KMS-11 (cell line): ENCODE measurements around the gene MIER3.

ENCODE experiments used
- H2AFZ ChIP-seq: fragments of 200-600 bp; sonication (generic); 2 replicates; pipeline ENCODE4 v1.6.1; 2016; ENCODE audit warnings: antibody characterized with exemption, mixed run types, low read depth
- H3K27ac ChIP-seq: fragments of 200-600 bp; sonication (generic); 2 replicates; pipeline ENCODE4 v1.6.1; 2016; ENCODE audit warnings: mild to moderate bottlenecking, mixed run types
- H3K27me3 ChIP-seq: fragments of 200-600 bp; sonication (generic); 2 replicates; pipeline ENCODE4 v1.6.1; 2017; ENCODE audit warnings: mild to moderate bottlenecking, low read depth, mixed run types, moderate library complexity; ENCODE audit not compliant: insufficient read depth
- H3K36me3 ChIP-seq: fragments of 200-600 bp; sonication (generic); 2 replicates; pipeline ENCODE4 v1.6.1; 2017; ENCODE audit warnings: mild to moderate bottlenecking, mixed run types; ENCODE audit not compliant: insufficient read depth
- H3K4me1 ChIP-seq: fragments of 200-600 bp; sonication (generic); 2 replicates; pipeline ENCODE4 v1.6.1; 2016; ENCODE audit warnings: mild to moderate bottlenecking, low read depth, mixed run types; ENCODE audit not compliant: poor library complexity, severe bottlenecking
- H3K4me2 ChIP-seq: fragments of 200-600 bp; sonication (generic); 2 replicates; pipeline ENCODE4 v1.7.0; 2016; ENCODE audit warnings: mild to moderate bottlenecking, mixed run types
- H3K4me3 ChIP-seq: fragments of 200-600 bp; sonication (generic); IDR thresholded peaks from 2 replicates; pipeline ENCODE4 v1.6.1; 2017; ENCODE audit warnings: low read depth, low read length, mixed read lengths; ENCODE audit not compliant: insufficient read depth
- H3K79me2 ChIP-seq: fragments of 200-600 bp; sonication (generic); 2 replicates; pipeline ENCODE4 v1.6.1; 2016; ENCODE audit warnings: low read depth, mixed run types; ENCODE audit not compliant: insufficient read depth
- H3K9ac ChIP-seq: fragments of 200-600 bp; sonication (generic); 2 replicates; pipeline ENCODE4 v1.6.1; 2016; ENCODE audit warnings: mild to moderate bottlenecking, mixed run types
- H4K20me1 ChIP-seq: fragments of 200-600 bp; sonication (generic); 2 replicates; pipeline ENCODE4 v1.6.1; 2016; ENCODE audit warnings: mild to moderate bottlenecking, mixed run types; ENCODE audit not compliant: insufficient read depth
- TF ChIP-seq, protein P1 (sequence below): fragments of 200-600 bp; sonication (generic); conservative IDR thresholded peaks from 2 replicates; pipeline ENCODE4 v1.6.1; 2017; ENCODE audit warnings: low read depth, mild to moderate bottlenecking, antibody characterized with exemption, low read length, moderate library complexity, mixed read lengths

MIER3 gene

DNA sequence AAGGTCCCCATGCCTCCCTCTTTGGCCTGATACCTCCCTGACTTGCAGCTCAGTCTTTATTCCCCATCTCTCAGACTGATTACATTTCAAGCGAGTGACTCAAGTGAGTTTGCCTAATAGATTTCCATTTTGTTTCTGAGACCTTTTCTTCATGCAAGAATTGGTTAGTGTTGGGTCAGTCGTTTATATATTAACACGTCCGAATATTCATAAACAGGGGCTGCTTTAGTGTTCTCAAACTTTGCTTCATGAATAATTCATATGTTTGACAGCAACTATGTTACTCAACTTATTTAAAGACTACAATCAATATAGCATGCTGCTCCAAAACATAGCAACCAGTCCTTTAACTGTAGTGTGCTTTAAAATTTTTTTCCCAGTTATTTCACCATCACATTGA is 36.6 kb upstream of the MIER3 start:
- Histone ChIP-seq H3K4me1 (peaks cover 13% of the 10 kb centered on the region), H3K9ac (no peak overlapping the region), H3K27me3 (no peaks in the 10 kb centered on the region), H4K20me1 (no peaks in the 10 kb centered on the region), H3K4me2 (no peak overlapping the region), H3K4me3 (no peak overlapping the region), H3K79me2 (no peaks in the 10 kb centered on the region), H3K27ac (no peak overlapping the region), H2AFZ (no peak overlapping the region), H3K36me3 (no peaks in the 10 kb centered on the region)
- TF ChIP-seq, protein P1, sequence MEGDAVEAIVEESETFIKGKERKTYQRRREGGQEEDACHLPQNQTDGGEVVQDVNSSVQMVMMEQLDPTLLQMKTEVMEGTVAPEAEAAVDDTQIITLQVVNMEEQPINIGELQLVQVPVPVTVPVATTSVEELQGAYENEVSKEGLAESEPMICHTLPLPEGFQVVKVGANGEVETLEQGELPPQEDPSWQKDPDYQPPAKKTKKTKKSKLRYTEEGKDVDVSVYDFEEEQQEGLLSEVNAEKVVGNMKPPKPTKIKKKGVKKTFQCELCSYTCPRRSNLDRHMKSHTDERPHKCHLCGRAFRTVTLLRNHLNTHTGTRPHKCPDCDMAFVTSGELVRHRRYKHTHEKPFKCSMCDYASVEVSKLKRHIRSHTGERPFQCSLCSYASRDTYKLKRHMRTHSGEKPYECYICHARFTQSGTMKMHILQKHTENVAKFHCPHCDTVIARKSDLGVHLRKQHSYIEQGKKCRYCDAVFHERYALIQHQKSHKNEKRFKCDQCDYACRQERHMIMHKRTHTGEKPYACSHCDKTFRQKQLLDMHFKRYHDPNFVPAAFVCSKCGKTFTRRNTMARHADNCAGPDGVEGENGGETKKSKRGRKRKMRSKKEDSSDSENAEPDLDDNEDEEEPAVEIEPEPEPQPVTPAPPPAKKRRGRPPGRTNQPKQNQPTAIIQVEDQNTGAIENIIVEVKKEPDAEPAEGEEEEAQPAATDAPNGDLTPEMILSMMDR = no peak

DNA sequence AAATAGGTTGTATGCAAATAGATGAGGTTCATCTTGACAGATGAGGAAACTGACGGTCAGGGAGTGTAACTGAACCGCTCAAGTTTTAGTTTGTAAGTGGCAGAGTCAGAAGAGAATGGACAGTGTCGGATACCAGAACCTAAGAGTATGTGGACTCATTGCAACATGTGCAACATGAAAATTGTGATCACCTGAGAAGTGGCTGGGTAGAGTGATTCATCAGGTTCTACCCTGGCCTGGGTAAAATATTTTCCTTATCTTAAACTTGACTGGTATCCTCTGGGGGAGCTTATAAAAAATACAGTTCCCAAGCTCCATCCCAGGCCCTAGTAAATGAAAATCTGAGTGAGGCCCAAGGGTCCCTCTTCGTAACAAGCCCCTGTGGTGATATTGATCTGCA is 35.2 kb upstream of the MIER3 start:
- peaks cover 13% of the 10 kb centered on the region for H3K4me1 ChIP-seq
- TF ChIP-seq, protein P1 = no peak
- no peaks in the 10 kb centered on the region for H3K79me2 ChIP-seq
- H3K9ac ChIP-seq = no peak overlapping the region
- H3K27me3 ChIP-seq = no peaks in the 10 kb centered on the region
- H3K4me3 ChIP-seq = no peak overlapping the region
- no peak overlapping the region for H3K27ac ChIP-seq
- no peaks in the 10 kb centered on the region for H4K20me1 ChIP-seq
- H2AFZ ChIP-seq = no peak overlapping the region
- no peaks in the 10 kb centered on the region for H3K36me3 ChIP-seq
- H3K4me2 ChIP-seq = no peak overlapping the region

DNA sequence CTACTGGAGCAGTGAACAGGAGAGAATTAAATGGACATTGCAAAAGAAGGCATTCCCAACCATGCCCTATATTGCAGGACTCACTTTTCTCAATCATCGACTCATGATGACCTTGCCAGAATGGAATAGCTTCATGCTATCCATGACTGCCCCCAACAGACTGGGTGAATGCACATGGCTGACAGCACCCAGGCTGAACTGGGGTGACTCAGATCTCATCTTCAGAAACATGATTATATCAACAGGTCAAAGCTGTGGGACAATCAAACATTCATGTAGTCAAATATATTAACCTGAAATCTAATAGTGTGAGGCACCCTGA is 34.7 kb upstream of the MIER3 start:
- Histone ChIP-seq H3K79me2 (no peaks in the 10 kb centered on the region), H3K9ac (no peak overlapping the region), H3K4me2 (no peak overlapping the region), H3K27me3 (no peaks in the 10 kb centered on the region), H3K27ac (no peak overlapping the region), H3K4me1 (peaks cover 13% of the 10 kb centered on the region), H3K36me3 (no peaks in the 10 kb centered on the region), H3K4me3 (no peak overlapping the region), H4K20me1 (no peaks in the 10 kb centered on the region), H2AFZ (no peak overlapping the region)
- TF ChIP-seq, protein P1 = no peak

DNA sequence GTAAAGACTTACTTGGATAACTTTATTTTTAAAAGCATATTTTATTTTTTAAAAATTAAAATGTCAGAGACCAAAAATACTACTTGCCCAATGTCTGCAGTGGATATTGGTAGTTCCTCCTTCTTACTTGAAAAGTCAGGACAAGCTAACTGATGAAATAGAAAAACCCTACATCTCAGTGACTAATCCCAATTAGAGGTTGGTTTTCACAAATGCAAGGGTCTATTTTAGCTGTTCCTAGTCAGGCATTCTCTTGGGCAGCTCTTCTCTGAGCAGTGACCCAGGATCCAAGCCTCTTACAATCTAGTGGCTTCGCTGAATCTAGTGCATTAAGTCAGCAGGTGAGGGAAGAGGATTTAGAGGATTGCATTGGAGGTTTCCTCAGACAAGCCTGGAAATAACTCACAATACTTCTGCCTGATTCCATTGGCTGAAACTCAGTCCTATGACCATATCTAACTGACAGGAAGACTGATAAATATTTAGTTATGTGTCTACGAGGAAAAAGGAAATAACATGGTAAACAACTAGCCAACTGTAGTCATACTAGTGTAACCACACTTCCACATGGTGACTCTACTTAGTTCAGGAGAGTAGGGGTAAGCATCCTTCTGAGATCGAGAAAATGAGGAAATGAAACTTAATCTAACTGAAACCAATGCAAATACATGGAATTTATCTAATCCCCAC is 34.2 kb upstream of the MIER3 start:
- Histone ChIP-seq H3K36me3 (no peaks in the 10 kb centered on the region), H4K20me1 (no peaks in the 10 kb centered on the region), H3K4me1 (peaks cover 13% of the 10 kb centered on the region), H3K79me2 (no peaks in the 10 kb centered on the region), H3K27me3 (no peaks in the 10 kb centered on the region), H2AFZ (no peak overlapping the region), H3K9ac (no peak overlapping the region), H3K4me2 (no peak overlapping the region), H3K4me3 (no peak overlapping the region), H3K27ac (no peak overlapping the region)
- TF ChIP-seq, protein P1 = no peak
